GM21423 (cell line): ENCODE measurements around the gene PSPC1.
"Not testable (repeated sequence)": the region's sequence is repeated elsewhere in the genome, so short reads cannot be mapped to it uniquely, and the experiment has no call there.

Experiments
- ATAC-seq: cut with Tn5 transposase; IDR thresholded peaks from one replicate; pipeline ENCODE4 v1.9.1; 2021; ENCODE audit warnings: mild to moderate bottlenecking, moderate library complexity; ENCODE audit not compliant: unreplicated experiment

Gene PSPC1

GRCh38 chr13:19764237-19764636, 18.5 kb downstream of the PSPC1 start:
- no peak for ATAC-seq

GRCh38 chr13:19763618-19764017, 19.1 kb downstream of the PSPC1 start:
- ATAC-seq, result no peak

- ATAC-seq, result no peak
Observed at GRCh38 chr13:19759669-19760068, 23.1 kb downstream of the PSPC1 start.

GRCh38 chr13:19742643-19743042, 40.1 kb downstream of the PSPC1 start:
- no peak for ATAC-seq

GRCh38 chr13:19737844-19738557, 44.7 kb downstream of the PSPC1 start:
- ATAC-seq, result no peak

GRCh38 chr13:19726611-19727010, 56.1 kb downstream of the PSPC1 start:
- no peak for ATAC-seq

GRCh38 chr13:19725320-19725719, 57.4 kb downstream of the PSPC1 start:
- ATAC-seq, result no peak

GRCh38 chr13:19720039-19720438, 62.7 kb downstream of the PSPC1 start:
- no peak for ATAC-seq

- ATAC-seq, result no peak
Observed at GRCh38 chr13:19713186-19713965, 69.4 kb downstream of the PSPC1 start.

GRCh38 chr13:19709782-19710181, 73.0 kb downstream of the PSPC1 start:
- ATAC-seq, result not testable (repeated sequence)

GRCh38 chr13:19709039-19709438, 73.7 kb downstream of the PSPC1 start:
- ATAC-seq, result not testable (repeated sequence)

- ATAC-seq, result not testable (repeated sequence)
Observed at GRCh38 chr13:19704256-19704655, 78.5 kb downstream of the PSPC1 start.

- ATAC-seq, result not testable (repeated sequence)
Observed at GRCh38 chr13:19701619-19702018, 81.1 kb downstream of the PSPC1 start.

GRCh38 chr13:19700963-19701362, 81.8 kb downstream of the PSPC1 start:
- not testable (repeated sequence) for ATAC-seq

GRCh38 chr13:19695829-19696228, 86.9 kb downstream of the PSPC1 start:
- ATAC-seq, result no peak

GRCh38 chr13:19695428-19695827, 87.3 kb downstream of the PSPC1 start:
- no peak for ATAC-seq

GRCh38 chr13:19691447-19691846, 91.3 kb downstream of the PSPC1 start:
- ATAC-seq, result not testable (repeated sequence)

GRCh38 chr13:19685437-19685836, 97.3 kb downstream of the PSPC1 start:
- no peak for ATAC-seq

GRCh38 chr13:19685034-19685433, 97.7 kb downstream of the PSPC1 start:
- ATAC-seq, result no peak

GRCh38 chr13:19681517-19681916, 101.2 kb downstream of the PSPC1 start:
- no peak for ATAC-seq

- no peak for ATAC-seq
Observed at GRCh38 chr13:19680751-19681150, 102.0 kb downstream of the PSPC1 start.

GRCh38 chr13:19676168-19676567, 106.6 kb downstream of the PSPC1 start:
- no peak for ATAC-seq
